Dedifferentiated amniotic fluid mesenchymal stem cell (primary cell): ENCODE data around the gene COMMD10.
"Not testable (repeated sequence)": the region's sequence is repeated elsewhere in the genome, so short reads cannot be mapped to it uniquely, and the experiment has no call there.

ENCODE experiments used
- DNase-seq: peaks from one replicate; pipeline ENCODE4 v3.0.0-alpha.2; 2016; ENCODE audit errors: extremely low spot score

COMMD10 gene

GRCh38 chr5:116084871-116085715, at the start of gene COMMD10:
COMMD10 (plus strand) TSS chr5:116085025.
- DNase-seq = peak; percentile 78

- DNase-seq = no peak
These were observed 49.7 kb upstream of the COMMD10 start for GRCh38 chr5:116035123-116035522.

- DNase-seq = no peak
These were observed 47.5 kb upstream of the COMMD10 start for GRCh38 chr5:116037236-116037822.

GRCh38 chr5:116038817-116039216, 46.0 kb upstream of the COMMD10 start:
- no peak for DNase-seq

- no peak for DNase-seq
These were observed 42.5 kb upstream of the COMMD10 start for GRCh38 chr5:116042375-116042774.

- no peak for DNase-seq
These were observed 40.8 kb upstream of the COMMD10 start for GRCh38 chr5:116044073-116044472.

- DNase-seq = no peak
These were observed 39.0 kb upstream of the COMMD10 start for GRCh38 chr5:116045821-116046220.

GRCh38 chr5:116046261-116046660, 38.6 kb upstream of the COMMD10 start:
- no peak for DNase-seq

GRCh38 chr5:116046823-116047222, 38.0 kb upstream of the COMMD10 start:
- no peak for DNase-seq

- DNase-seq = no peak
These were observed 26.4 kb upstream of the COMMD10 start for GRCh38 chr5:116058346-116058936.

- no peak for DNase-seq
These were observed 22.5 kb upstream of the COMMD10 start for GRCh38 chr5:116062352-116062751.

- DNase-seq = no peak
These were observed 20.9 kb upstream of the COMMD10 start for GRCh38 chr5:116063950-116064349.

GRCh38 chr5:116068028-116068632, 16.7 kb upstream of the COMMD10 start:
- peak; percentile 78 for DNase-seq

GRCh38 chr5:116071211-116071610, 13.6 kb upstream of the COMMD10 start:
- DNase-seq = no peak

- no peak for DNase-seq
These were observed 9.5 kb upstream of the COMMD10 start for GRCh38 chr5:116075191-116075831.

GRCh38 chr5:116076496-116076895, 8.3 kb upstream of the COMMD10 start:
- DNase-seq = no peak

- no peak for DNase-seq
These were observed 6.6 kb upstream of the COMMD10 start for GRCh38 chr5:116078199-116078598.

GRCh38 chr5:116084287-116084691, 536 bp upstream of the COMMD10 start:
- DNase-seq = no peak

GRCh38 chr5:116086309-116086708, 1.5 kb downstream of the COMMD10 start:
- DNase-seq = not testable (repeated sequence)

GRCh38 chr5:116088062-116088461, 3.2 kb downstream of the COMMD10 start:
- no peak for DNase-seq

GRCh38 chr5:116090302-116090701, 5.5 kb downstream of the COMMD10 start:
- DNase-seq = no peak

GRCh38 chr5:116091416-116091815, 6.6 kb downstream of the COMMD10 start:
- no peak for DNase-seq
